ENCODE data around the gene ATAD1. TPM values are rescaled to one million over a fixed set of nuclear protein-coding genes. Genes with fewer than 3 reads are reported as not detected.

The ATAD1 gene
- 48.8 and 51.6 TPM in 2 replicates for total RNA-seq (2022)
- percentile 91 among the genes with signal in this experiment for Bru-seq, nascent RNA
- percentile 87 among the genes with signal in this experiment for BruChase-seq, experiment 1, labeled RNA remaining after a 2-hour chase
- BruChase-seq, experiment 2, labeled RNA remaining after a 6-hour chase: percentile 91 among the genes with signal in this experiment
- long read RNA-seq, full-length matches to known transcripts: 47 of 134 reads
- long read RNA-seq, partial matches to known transcripts: 3 of 134 reads
- long read RNA-seq, other reads (novel, unspliced or antisense): 84 of 134 reads

- Histone ChIP-seq H3K27me3 (replicated peaks; ENCODE audit: control insufficient read depth, insufficient read depth, low read length) (no peaks in the 10 kb centered on the region), H3K4me3 (ENCODE audit: low read depth, low read length) (peak within 1 kb of the TSS; percentile 66), H3K36me3 (ENCODE audit: control insufficient read depth, insufficient read depth, low read length) (no peaks in the 10 kb centered on the region), H3K4me1 (peaks cover 24% of the 10 kb centered on the region), H3K9me3 (no peaks in the 10 kb centered on the region)
- H3K27ac Mint-ChIP-seq (ENCODE audit: unreplicated experiment): peak within 1 kb of the TSS; percentile 96
- peaks cover 17% of the 10 kb centered on the region for H3K4me1 Mint-ChIP-seq (ENCODE audit: low read depth, unreplicated experiment)
- peak; percentile 91 to 92 for DNase-seq
- intact Hi-C loops (cut with micrococcal nuclease; ENCODE audit: unreplicated experiment): loop anchor here (1.0 to 2.0 kb wide), 2 partner anchors 24 to 45 kb away; partner anchors contain the start of genes KLLN and PTEN
- CTCF ChIA-PET: interaction anchor here (0.5 to 2.1 kb wide), 4 partner anchors 45 to 569 kb away, joined by 3 to 5 read pairs (median 4); partner anchors contain the start of genes KLLN and PTEN
- H3K36me3 Mint-ChIP-seq (ENCODE audit: insufficient read depth, unreplicated experiment): peaks cover 5% of the 10 kb centered on the region
- no peaks in the 10 kb centered on the region for H3K27me3 Mint-ChIP-seq (ENCODE audit: insufficient read depth, unreplicated experiment)
- H3K4me3 Mint-ChIP-seq (ENCODE audit: unreplicated experiment): peak within 1 kb of the TSS; percentile 99
- no peaks in the 10 kb centered on the region for H3K9me3 Mint-ChIP-seq (ENCODE audit: unreplicated experiment)
- POLR2A ChIA-PET: interaction anchor here (1.0 to 1.8 kb wide), 3 partner anchors 14 to 44 kb away, joined by 4 to 15 read pairs (median 4); no protein-coding TSS in a partner anchor
- TF ChIP-seq CTCF (IDR thresholded peaks at IDR 0.05; ENCODE audit: insufficient read depth in 1 of 2, low read depth in 1 of 2, low read length in 1 of 2, severe bottlenecking in 1 of 2, unreplicated experiment in 1 of 2): peak in 1 of 2 experiments; percentile 30
- no TSS peak for BruUV-seq (replicated peaks)
Measured at GRCh38 chr10:87817609-87818504, at the start of gene ATAD1. TSS of gene ATAD1 (minus strand) at chr10:87818226. CDS start at chr10:87814599, 3,627 bp downstream.

- Histone ChIP-seq H3K4me3 (ENCODE audit: low read depth, low read length) (no peak overlapping the region; the same call in 1 of the 2 replicates), H3K4me1 (peaks cover 21% of the 10 kb centered on the region; the same call in 1 of the 2 replicates), H3K36me3 (ENCODE audit: control insufficient read depth, insufficient read depth, low read length) (no peaks in the 10 kb centered on the region), H3K27me3 (replicated peaks; ENCODE audit: control insufficient read depth, insufficient read depth, low read length) (no peaks in the 10 kb centered on the region), H3K9me3 (no peaks in the 10 kb centered on the region)
- CTCF ChIA-PET: no interaction called here
- Mint-ChIP-seq H3K27ac (ENCODE audit: unreplicated experiment) (no peak overlapping the region), H3K27me3 (ENCODE audit: insufficient read depth, unreplicated experiment) (no peaks in the 10 kb centered on the region), H3K4me3 (ENCODE audit: unreplicated experiment) (no peak overlapping the region), H3K4me1 (ENCODE audit: low read depth, unreplicated experiment) (peaks cover 13% of the 10 kb centered on the region), H3K9me3 (ENCODE audit: unreplicated experiment) (no peaks in the 10 kb centered on the region), H3K36me3 (ENCODE audit: insufficient read depth, unreplicated experiment) (peaks cover 18% of the 10 kb centered on the region)
- intact Hi-C loops (cut with micrococcal nuclease; ENCODE audit: unreplicated experiment): no loop called here
- DNase-seq: no peak
- POLR2A ChIA-PET: no interaction called here
- TF ChIP-seq CTCF (IDR thresholded peaks at IDR 0.05; ENCODE audit: insufficient read depth in 1 of 2, low read depth in 1 of 2, low read length in 1 of 2, severe bottlenecking in 1 of 2, unreplicated experiment in 1 of 2): no peak
- no TSS peak for BruUV-seq (replicated peaks)
Measured at GRCh38 chr10:87867453-87867852, 49.4 kb upstream of the ATAD1 start.

GRCh38 chr10:87866412-87866974 is 48.5 kb upstream of the ATAD1 start:
- peak overlapping the region; percentile 69 for H3K4me3 ChIP-seq (ENCODE audit: low read depth, low read length)
- Mint-ChIP-seq H3K4me3 (ENCODE audit: unreplicated experiment) (peak overlapping the region; percentile 97), H3K36me3 (ENCODE audit: insufficient read depth, unreplicated experiment) (peaks cover 27% of the 10 kb centered on the region), H3K4me1 (ENCODE audit: low read depth, unreplicated experiment) (peaks cover 15% of the 10 kb centered on the region), H3K27ac (ENCODE audit: unreplicated experiment) (no peak overlapping the region), H3K27me3 (ENCODE audit: insufficient read depth, unreplicated experiment) (no peaks in the 10 kb centered on the region), H3K9me3 (ENCODE audit: unreplicated experiment) (no peaks in the 10 kb centered on the region)
- H3K36me3 ChIP-seq (ENCODE audit: control insufficient read depth, insufficient read depth, low read length): no peaks in the 10 kb centered on the region
- ChIA-PET POLR2A (no interaction called here), CTCF (no interaction called here)
- no peak for TF ChIP-seq CTCF (IDR thresholded peaks at IDR 0.05; ENCODE audit: insufficient read depth in 1 of 2, low read depth in 1 of 2, low read length in 1 of 2, severe bottlenecking in 1 of 2, unreplicated experiment in 1 of 2)
- no peaks in the 10 kb centered on the region for H3K9me3 ChIP-seq
- no peak for DNase-seq
- peaks cover 21% of the 10 kb centered on the region; the same call in 1 of the 2 replicates for H3K4me1 ChIP-seq
- intact Hi-C loops (cut with micrococcal nuclease; ENCODE audit: unreplicated experiment): no loop called here
- H3K27me3 ChIP-seq (replicated peaks; ENCODE audit: control insufficient read depth, insufficient read depth, low read length): no peaks in the 10 kb centered on the region
- no TSS peak for BruUV-seq (replicated peaks)
